ENCODE results near the gene KCNQ1. TPM values are rescaled to one million over a fixed set of nuclear protein-coding genes. Genes with fewer than 3 reads are reported as not detected.

The KCNQ1 gene
- total and polyA plus RNA-seq, 3 experiments from 2014 or later, result 2.6 to 5.7 (median 3.4) TPM

GRCh38 chr11:2571598-2572281 is 126.9 kb downstream of the KCNQ1 start:
- H3K9me3 ChIP-seq (ENCODE audit: low read length), result no peaks in the 10 kb centered on the region
- no peaks in the 10 kb centered on the region for H3K36me3 ChIP-seq (ENCODE audit: insufficient read depth, low read length)

DNA sequence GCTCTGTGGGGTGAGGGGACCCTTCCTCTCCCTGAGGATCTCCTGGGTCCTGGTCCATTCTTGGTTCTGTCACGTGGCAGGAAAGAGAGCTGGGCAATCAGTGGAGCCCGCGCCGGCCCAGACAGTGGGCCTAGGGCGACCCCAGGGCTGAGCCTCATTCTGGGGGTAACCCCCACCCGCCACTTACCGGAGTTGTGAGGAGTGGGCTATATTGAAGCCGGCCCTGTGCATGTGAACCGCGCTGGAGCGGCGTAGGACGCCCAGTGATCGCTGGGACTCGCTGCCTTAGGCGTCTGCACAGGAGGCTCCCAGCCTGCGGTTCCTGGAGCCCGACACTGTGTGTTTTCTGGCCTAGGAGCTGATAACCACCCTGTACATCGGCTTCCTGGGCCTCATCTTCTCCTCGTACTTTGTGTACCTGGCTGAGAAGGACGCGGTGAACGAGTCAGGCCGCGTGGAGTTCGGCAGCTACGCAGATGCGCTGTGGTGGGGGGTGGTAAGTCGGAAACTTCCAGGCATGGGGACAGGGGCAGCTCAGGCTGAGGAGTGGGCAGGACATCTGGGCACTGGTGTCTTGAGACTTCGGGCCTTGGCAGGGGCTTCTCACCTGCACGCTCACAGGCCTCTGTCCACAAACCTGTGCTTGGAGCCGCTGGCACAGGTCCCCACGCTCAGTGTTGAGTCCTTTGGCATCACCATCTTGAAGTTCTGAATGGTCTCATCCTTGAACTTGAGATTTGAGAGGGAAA is 127.9 kb downstream of the KCNQ1 start:
- H3K36me3 Mint-ChIP-seq, result no peaks in the 10 kb centered on the region
- Histone ChIP-seq H3K27me3 (ENCODE audit: insufficient read depth, low read length, poor library complexity, severe bottlenecking) (no peaks in the 10 kb centered on the region), H3K27ac (ENCODE audit: low read depth, low read length) (no peak overlapping the region), H3K9me3 (ENCODE audit: low read length) (no peaks in the 10 kb centered on the region), H3K4me1 (ENCODE audit: insufficient read depth, low read length) (no peaks in the 10 kb centered on the region), H3K36me3 (ENCODE audit: insufficient read depth, low read length) (no peaks in the 10 kb centered on the region), H3K4me3 (ENCODE audit: low read length) (no peak overlapping the region)
- ChIA-PET CTCF (no interaction called here), POLR2A (no interaction called here)
- H3K27me3 Mint-ChIP-seq, result no peaks in the 10 kb centered on the region
- peaks cover 0 to 5% (median 0%) of the 10 kb centered on the region in 3 donors for H3K4me1 Mint-ChIP-seq
- H3K27ac Mint-ChIP-seq, result peak overlapping the region in 1 of 8 donors; percentile 75
- H3K9me3 Mint-ChIP-seq, result no peaks in the 10 kb centered on the region
- peak in 1 of 5 donors; percentile 23 for DNase-seq
- no peak overlapping the region for H3K4me3 Mint-ChIP-seq

More at GRCh38 chr11:2571598-2572281, 126.9 kb downstream of the KCNQ1 start:
- H3K27ac ChIP-seq (ENCODE audit: low read depth, low read length), result no peak overlapping the region
- no peak overlapping the region for H3K4me3 ChIP-seq (ENCODE audit: low read length)
- H3K4me1 ChIP-seq (ENCODE audit: insufficient read depth, low read length), result no peaks in the 10 kb centered on the region
- H3K27me3 ChIP-seq (ENCODE audit: insufficient read depth, low read length, poor library complexity, severe bottlenecking), result no peaks in the 10 kb centered on the region
- Mint-ChIP-seq H3K36me3 (no peaks in the 10 kb centered on the region), H3K4me1 (peaks cover 0 to 5% (median 0%) of the 10 kb centered on the region in 3 donors), H3K27ac (no peak overlapping the region), H3K27me3 (no peaks in the 10 kb centered on the region), H3K4me3 (no peak overlapping the region), H3K9me3 (no peaks in the 10 kb centered on the region)
- POLR2A ChIA-PET, result no interaction called here
- CTCF ChIA-PET, result no interaction called here
- peak in 1 of 5 donors; percentile 38 for DNase-seq

DNA sequence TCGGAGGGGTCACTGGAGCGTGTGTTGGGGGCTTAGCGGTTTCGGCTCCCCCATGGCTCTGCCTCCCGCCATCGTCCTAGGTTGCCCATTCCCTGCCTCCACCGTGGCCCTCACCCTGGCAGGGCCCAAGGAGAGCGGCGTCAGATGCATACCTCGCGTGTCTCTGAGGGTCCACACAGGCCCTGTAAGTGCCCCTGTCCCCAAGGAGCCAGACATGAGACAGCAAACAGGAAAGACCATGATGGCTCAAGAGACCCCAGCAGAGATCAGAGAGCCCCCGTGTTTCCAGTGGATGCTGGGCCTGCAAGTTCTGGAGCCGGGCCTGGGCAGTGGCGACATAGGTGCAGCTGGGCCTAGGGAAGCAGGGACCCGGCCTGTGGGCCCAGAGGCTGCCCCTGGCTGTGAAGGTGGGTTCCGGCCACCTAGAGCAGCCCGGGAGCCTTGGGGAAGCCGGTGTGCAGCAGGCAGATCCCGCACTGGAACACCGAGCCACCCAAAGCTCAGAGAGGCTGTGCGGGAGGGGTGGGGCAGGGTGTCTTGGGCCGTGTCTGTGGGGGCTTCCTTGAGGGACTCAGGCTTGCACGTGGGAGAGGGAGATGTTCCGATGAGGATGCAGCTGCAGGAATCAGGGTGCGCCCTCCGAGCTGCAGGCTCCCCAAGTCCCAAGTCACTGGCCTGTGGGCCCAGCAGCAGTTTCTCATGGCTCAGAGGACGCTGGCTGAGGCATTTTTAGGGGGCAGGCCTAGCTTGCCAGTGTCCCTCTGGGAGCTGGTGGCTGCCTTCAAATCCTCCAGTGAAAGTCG is 128.6 kb downstream of the KCNQ1 start:
- Mint-ChIP-seq H3K4me3 (no peak overlapping the region), H3K36me3 (no peaks in the 10 kb centered on the region), H3K4me1 (peaks cover 0 to 5% (median 0%) of the 10 kb centered on the region in 3 donors), H3K27me3 (no peaks in the 10 kb centered on the region), H3K27ac (no peak overlapping the region), H3K9me3 (no peaks in the 10 kb centered on the region)
- Histone ChIP-seq H3K27me3 (ENCODE audit: insufficient read depth, low read length, poor library complexity, severe bottlenecking) (no peaks in the 10 kb centered on the region), H3K27ac (ENCODE audit: low read depth, low read length) (no peak overlapping the region), H3K36me3 (ENCODE audit: insufficient read depth, low read length) (no peaks in the 10 kb centered on the region), H3K4me1 (ENCODE audit: insufficient read depth, low read length) (no peaks in the 10 kb centered on the region), H3K9me3 (ENCODE audit: low read length) (no peaks in the 10 kb centered on the region), H3K4me3 (ENCODE audit: low read length) (no peak overlapping the region)
- DNase-seq, result peak in 1 of 5 donors; percentile 38
- ChIA-PET CTCF (no interaction called here), POLR2A (no interaction called here)

DNA sequence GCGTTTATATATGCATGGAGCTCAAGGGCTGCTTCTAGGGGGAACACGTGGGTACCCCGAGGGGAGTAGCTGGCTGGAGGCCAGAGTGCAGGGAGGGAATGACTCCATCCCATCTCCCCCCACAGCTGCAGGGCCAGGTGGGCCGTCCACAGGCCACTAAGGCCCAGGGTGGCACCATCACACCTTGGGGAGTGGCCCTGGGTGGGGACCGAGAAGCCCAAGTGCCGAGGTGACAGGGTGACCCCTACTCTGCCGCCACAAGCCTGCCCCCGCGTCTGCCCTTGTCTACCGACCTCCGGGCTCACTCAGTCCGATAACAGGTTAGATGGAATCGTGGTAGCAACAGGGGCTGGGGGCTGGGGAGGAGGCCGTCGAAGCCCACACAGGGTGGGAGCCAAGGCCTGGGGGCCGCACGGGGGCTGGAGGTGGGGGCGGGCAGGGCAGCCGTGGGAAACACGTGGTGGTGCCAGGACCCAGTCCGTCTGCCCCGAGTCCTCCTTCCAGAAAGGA is 129.3 kb downstream of the KCNQ1 start:
- ChIA-PET CTCF (no interaction called here), POLR2A (no interaction called here)
- H3K27ac Mint-ChIP-seq, result no peak overlapping the region
- Histone ChIP-seq H3K9me3 (ENCODE audit: low read length) (no peaks in the 10 kb centered on the region), H3K27ac (ENCODE audit: low read depth, low read length) (no peak overlapping the region), H3K27me3 (ENCODE audit: insufficient read depth, low read length, poor library complexity, severe bottlenecking) (no peaks in the 10 kb centered on the region), H3K4me3 (ENCODE audit: low read length) (no peak overlapping the region), H3K36me3 (ENCODE audit: insufficient read depth, low read length) (no peaks in the 10 kb centered on the region), H3K4me1 (ENCODE audit: insufficient read depth, low read length) (no peaks in the 10 kb centered on the region)
- no peaks in the 10 kb centered on the region for H3K9me3 Mint-ChIP-seq
- peak in 1 of 5 donors; percentile 21 for DNase-seq
- no peaks in the 10 kb centered on the region for H3K27me3 Mint-ChIP-seq
- no peak overlapping the region for H3K4me3 Mint-ChIP-seq
- H3K36me3 Mint-ChIP-seq, result no peaks in the 10 kb centered on the region
- peaks cover 0 to 2% (median 0%) of the 10 kb centered on the region in 3 donors for H3K4me1 Mint-ChIP-seq

DNA sequence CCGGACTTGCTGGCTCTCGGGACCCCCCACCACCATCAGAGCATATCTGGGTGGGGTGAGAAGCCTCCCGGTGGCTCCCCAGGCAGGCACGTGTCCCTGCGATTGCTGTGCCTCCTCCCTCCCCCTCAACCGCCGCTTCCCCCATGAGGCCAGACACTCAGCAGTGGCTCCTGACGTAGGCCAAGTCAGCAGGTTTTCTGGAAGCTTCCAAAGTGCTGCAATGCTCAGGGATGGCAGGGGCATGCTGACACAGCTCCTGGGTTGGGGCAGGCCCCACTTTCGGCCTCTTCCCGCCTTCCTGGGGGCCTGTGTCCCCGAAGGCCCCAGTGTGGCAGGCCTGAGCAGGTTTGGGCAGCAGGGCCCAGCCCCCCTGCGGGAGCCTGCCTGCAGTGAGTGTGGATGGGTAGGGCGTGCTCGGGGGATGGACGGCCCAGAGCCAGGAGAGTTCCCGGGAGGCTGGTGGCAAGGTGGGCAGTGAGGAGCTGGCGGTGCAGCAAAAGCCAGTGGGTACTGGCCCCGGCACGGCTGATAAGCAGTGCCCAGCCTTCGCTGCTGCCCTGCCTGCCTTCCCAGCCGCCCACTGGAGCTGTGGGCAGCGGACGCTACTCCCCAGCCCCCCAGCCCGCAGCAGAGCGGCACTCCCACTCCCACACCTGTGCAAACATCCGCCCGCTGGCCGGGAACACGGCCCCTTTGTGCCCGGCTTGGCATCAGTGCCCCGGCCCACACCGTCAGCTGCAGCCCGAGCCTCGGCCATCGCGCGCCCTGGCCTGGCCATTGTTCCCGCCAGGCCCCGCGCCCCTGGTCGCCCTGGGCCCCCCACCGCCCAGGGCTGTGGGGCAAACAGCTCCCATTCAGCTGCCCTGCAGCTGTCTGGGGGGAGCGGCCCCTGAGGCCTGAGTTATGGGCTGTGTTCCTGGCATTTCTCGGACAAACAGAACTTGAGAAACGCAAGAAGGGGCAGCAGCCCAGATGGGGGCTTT is 130.0 kb downstream of the KCNQ1 start:
- Histone ChIP-seq H3K36me3 (ENCODE audit: insufficient read depth, low read length) (no peaks in the 10 kb centered on the region), H3K4me1 (ENCODE audit: insufficient read depth, low read length) (no peaks in the 10 kb centered on the region), H3K9me3 (ENCODE audit: low read length) (no peaks in the 10 kb centered on the region), H3K27ac (ENCODE audit: low read depth, low read length) (no peak overlapping the region), H3K4me3 (ENCODE audit: low read length) (no peak overlapping the region), H3K27me3 (ENCODE audit: insufficient read depth, low read length, poor library complexity, severe bottlenecking) (no peaks in the 10 kb centered on the region)
- Mint-ChIP-seq H3K36me3 (no peaks in the 10 kb centered on the region), H3K27me3 (no peaks in the 10 kb centered on the region), H3K4me3 (no peak overlapping the region), H3K27ac (no peak overlapping the region), H3K4me1 (no peaks in the 10 kb centered on the region), H3K9me3 (no peaks in the 10 kb centered on the region)
- peak in 1 of 5 donors; percentile 28 for DNase-seq
- POLR2A ChIA-PET, result no interaction called here
- CTCF ChIA-PET, result interaction anchor here (1.2 kb wide), 1 partner anchor 42 kb away, joined by 3 read pairs; no protein-coding TSS in a partner anchor

GRCh38 chr11:2575591-2576051 is 130.8 kb downstream of the KCNQ1 start:
- no peaks in the 10 kb centered on the region for H3K9me3 Mint-ChIP-seq
- Histone ChIP-seq H3K36me3 (ENCODE audit: insufficient read depth, low read length) (no peaks in the 10 kb centered on the region), H3K27me3 (ENCODE audit: insufficient read depth, low read length, poor library complexity, severe bottlenecking) (no peaks in the 10 kb centered on the region), H3K4me1 (ENCODE audit: insufficient read depth, low read length) (no peaks in the 10 kb centered on the region), H3K4me3 (ENCODE audit: low read length) (no peak overlapping the region), H3K9me3 (ENCODE audit: low read length) (no peaks in the 10 kb centered on the region), H3K27ac (ENCODE audit: low read depth, low read length) (no peak overlapping the region)
- no peak overlapping the region for H3K27ac Mint-ChIP-seq
- peak in 1 of 5 donors; percentile 32 for DNase-seq
- ChIA-PET CTCF (interaction anchor here (1.2 kb wide), 1 partner anchor 43 kb away, joined by 3 read pairs; no protein-coding TSS in a partner anchor), POLR2A (no interaction called here)
- H3K4me3 Mint-ChIP-seq, result no peak overlapping the region
- H3K27me3 Mint-ChIP-seq, result no peaks in the 10 kb centered on the region
- H3K4me1 Mint-ChIP-seq, result no peaks in the 10 kb centered on the region
- H3K36me3 Mint-ChIP-seq, result no peaks in the 10 kb centered on the region

DNA sequence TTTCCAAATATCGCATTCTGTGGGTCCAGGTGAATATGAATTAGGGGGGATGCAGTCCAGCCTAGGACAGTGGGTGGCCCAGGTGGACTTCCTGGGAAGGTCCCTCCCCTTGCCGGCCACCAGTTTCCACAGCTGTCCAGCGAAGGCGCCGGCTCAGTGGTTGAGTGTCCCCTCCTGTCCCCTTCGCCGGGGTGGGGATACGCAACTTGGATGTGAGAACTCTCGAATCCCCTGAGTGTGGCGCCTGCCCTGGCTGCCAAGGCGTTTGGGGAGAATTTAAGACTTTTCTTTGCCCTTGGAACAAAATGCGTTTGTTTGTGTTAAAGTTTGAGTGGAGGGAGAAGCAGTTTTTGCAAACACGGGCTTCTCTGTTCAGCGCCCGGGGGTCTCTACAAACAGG is 131.3 kb downstream of the KCNQ1 start:
- no peak for DNase-seq
- Mint-ChIP-seq H3K4me3 (no peak overlapping the region), H3K9me3 (no peaks in the 10 kb centered on the region), H3K27me3 (no peaks in the 10 kb centered on the region), H3K4me1 (no peaks in the 10 kb centered on the region), H3K36me3 (no peaks in the 10 kb centered on the region), H3K27ac (no peak overlapping the region)
- ChIA-PET CTCF (interaction anchor here (1.2 kb wide), 1 partner anchor 44 kb away, joined by 3 read pairs; no protein-coding TSS in a partner anchor), POLR2A (no interaction called here)
- no peaks in the 10 kb centered on the region for H3K27me3 ChIP-seq (ENCODE audit: insufficient read depth, low read length, poor library complexity, severe bottlenecking)
- no peak overlapping the region for H3K4me3 ChIP-seq (ENCODE audit: low read length)
- no peaks in the 10 kb centered on the region for H3K36me3 ChIP-seq (ENCODE audit: insufficient read depth, low read length)
- H3K4me1 ChIP-seq (ENCODE audit: insufficient read depth, low read length), result no peaks in the 10 kb centered on the region
- H3K9me3 ChIP-seq (ENCODE audit: low read length), result no peaks in the 10 kb centered on the region
- no peak overlapping the region for H3K27ac ChIP-seq (ENCODE audit: low read depth, low read length)
